Measurements from ENCODE around the gene APELA.

- no peak for TF ChIP-seq EZH2 (IDR thresholded peaks at IDR 0.05; ENCODE audit: insufficient read depth, poor library complexity, severe bottlenecking)
- TF ChIP-seq EZH2phosphoT487 (IDR thresholded peaks at IDR 0.05; ENCODE audit: insufficient read depth, low read depth), result no peak
These were observed 68.2 kb downstream of the APELA start for GRCh38 chr4:164945146-164945545.

Measured in GM23248 (cell line).